HEK293T (cell line): ENCODE results near the gene USP34.

Source experiments
- ELF4 ChIP-seq: fragments of 450-650 bp; IDR thresholded peaks from 2 replicates; pipeline ENCODE4 v1.6.1; 2017; ENCODE audit warnings: antibody characterized with exemption
- FOXA1 ChIP-seq: fragments of 450-650 bp; IDR thresholded peaks from 2 replicates; pipeline ENCODE4 v1.6.1; 2016; ENCODE audit warnings: mild to moderate bottlenecking
- NFRKB ChIP-seq: fragments of 450-650 bp; IDR thresholded peaks from 2 replicates; pipeline ENCODE4 v1.6.1; 2016; ENCODE audit warnings: mild to moderate bottlenecking, moderate library complexity
- SP1 ChIP-seq: fragments of 450-650 bp; IDR thresholded peaks from 2 replicates; pipeline ENCODE4 v1.6.1; 2017

DNA sequence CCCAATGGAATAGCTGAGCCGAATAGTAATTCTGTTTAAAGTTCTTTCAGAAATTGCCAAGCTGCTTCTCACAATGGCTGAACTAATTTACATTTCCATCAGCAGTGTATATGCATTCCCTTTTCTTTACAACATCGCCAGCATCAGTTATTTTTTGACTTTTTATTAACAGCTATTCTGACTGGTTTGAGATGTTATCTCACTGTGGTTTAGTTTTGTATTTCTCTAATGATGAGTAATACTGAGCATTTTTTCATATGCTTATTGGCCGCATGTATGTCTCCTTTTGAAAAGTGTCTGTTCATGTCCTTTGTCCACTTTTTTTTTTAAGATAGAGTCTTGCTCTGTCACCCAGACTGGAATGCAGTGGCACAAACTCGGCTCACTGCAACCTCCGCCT, 208.2 kb downstream of the USP34 start:
- TF ChIP-seq NFRKB (no peak), ELF4 (no peak), FOXA1 (no peak), SP1 (no peak)
